ENCODE data around the gene RPS24.

RPS24 gene

DNA sequence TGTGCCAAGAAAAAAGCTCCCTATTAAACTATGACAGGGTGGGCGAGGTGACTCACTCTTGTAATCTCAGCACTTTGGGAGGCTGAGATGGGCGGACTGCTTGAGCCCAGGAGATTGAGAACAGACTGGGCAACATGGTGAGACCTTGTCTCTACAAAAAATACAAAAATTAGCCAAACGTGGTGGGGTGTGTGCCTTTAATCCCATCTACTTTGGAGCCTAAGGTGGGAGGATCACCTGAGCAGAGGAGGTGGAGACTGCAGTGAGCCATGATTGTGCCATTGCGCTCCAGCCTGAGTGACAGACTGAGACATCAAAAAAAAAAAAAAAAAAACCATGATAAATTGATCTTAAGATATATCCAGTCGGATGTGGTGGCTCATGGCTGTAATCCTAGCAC, 15.8 kb upstream of the RPS24 start:
- WGBS (ENCODE audit: extremely low coverage, insufficient coverage, low lambda C conversion rate), result no CpG with 5 or more reads among the region's 5 CpGs
- Histone ChIP-seq H2BK15ac (replicated peaks; ENCODE audit: low read depth) (no peak overlapping the region), H3K9ac (ENCODE audit: low read length) (no peak overlapping the region), H2BK120ac (ENCODE audit: low read depth, low read length) (no peak overlapping the region), H3K36me3 (ENCODE audit: control insufficient read depth, insufficient read depth, low read length) (peaks cover 19% of the 10 kb centered on the region), H3K18ac (ENCODE audit: low read length) (no peak overlapping the region), H3K23ac (ENCODE audit: low read length) (no peak overlapping the region), H3K4ac (ENCODE audit: low read depth, low read length) (no peak overlapping the region), H3K4me1 (ENCODE audit: control insufficient read depth, low read depth, low read length) (no peaks in the 10 kb centered on the region), H3K4me2 (ENCODE audit: low read length) (no peak overlapping the region), H3K56ac (ENCODE audit: low read length) (no peak overlapping the region), H2AK5ac (ENCODE audit: low read length) (no peak overlapping the region), H3K79me1 (ENCODE audit: low read length) (no peaks in the 10 kb centered on the region), H3K4me3 (ENCODE audit: low read length) (no peak overlapping the region), H3K79me2 (ENCODE audit: control insufficient read depth, insufficient read depth, low read length) (no peaks in the 10 kb centered on the region), H4K5ac (ENCODE audit: low read length) (no peak overlapping the region), H2BK5ac (ENCODE audit: low read length) (no peak overlapping the region), H3K27ac (ENCODE audit: low read depth, low read length) (no peak overlapping the region), H4K8ac (ENCODE audit: low read depth, low read length) (no peak overlapping the region), H3K27me3 (ENCODE audit: insufficient read depth, low read length, poor library complexity) (no peaks in the 10 kb centered on the region)
- DNase-seq, result no peak

GRCh38 chr10:78019264-78019663, 14.4 kb upstream of the RPS24 start:
- no peak overlapping the region for H4K5ac ChIP-seq (ENCODE audit: low read length)
- no peaks in the 10 kb centered on the region for H3K79me2 ChIP-seq (ENCODE audit: control insufficient read depth, insufficient read depth, low read length)
- no peak overlapping the region for H2BK15ac ChIP-seq (replicated peaks; ENCODE audit: low read depth)
- DNase-seq, result no peak
- no CpG with 5 or more reads among the region's 3 CpGs for WGBS (ENCODE audit: extremely low coverage, insufficient coverage, low lambda C conversion rate)
- no peak overlapping the region for H3K4ac ChIP-seq (ENCODE audit: low read depth, low read length)
- no peak overlapping the region for H3K18ac ChIP-seq (ENCODE audit: low read length)
- H2BK120ac ChIP-seq (ENCODE audit: low read depth, low read length), result no peak overlapping the region
- H3K36me3 ChIP-seq (ENCODE audit: control insufficient read depth, insufficient read depth, low read length), result peaks cover 21% of the 10 kb centered on the region
- H3K23ac ChIP-seq (ENCODE audit: low read length), result no peak overlapping the region
- no peak overlapping the region for H3K4me2 ChIP-seq (ENCODE audit: low read length)
- H3K4me1 ChIP-seq (ENCODE audit: control insufficient read depth, low read depth, low read length), result no peaks in the 10 kb centered on the region
- no peak overlapping the region for H2AK5ac ChIP-seq (ENCODE audit: low read length)
- no peak overlapping the region for H2BK5ac ChIP-seq (ENCODE audit: low read length)
- no peak overlapping the region for H3K27ac ChIP-seq (ENCODE audit: low read depth, low read length)
- H3K56ac ChIP-seq (ENCODE audit: low read length), result no peak overlapping the region
- no peak overlapping the region for H4K8ac ChIP-seq (ENCODE audit: low read depth, low read length)
- H3K9ac ChIP-seq (ENCODE audit: low read length), result no peak overlapping the region
- H3K27me3 ChIP-seq (ENCODE audit: insufficient read depth, low read length, poor library complexity), result no peaks in the 10 kb centered on the region
- no peaks in the 10 kb centered on the region for H3K79me1 ChIP-seq (ENCODE audit: low read length)
- no peak overlapping the region for H3K4me3 ChIP-seq (ENCODE audit: low read length)

DNA sequence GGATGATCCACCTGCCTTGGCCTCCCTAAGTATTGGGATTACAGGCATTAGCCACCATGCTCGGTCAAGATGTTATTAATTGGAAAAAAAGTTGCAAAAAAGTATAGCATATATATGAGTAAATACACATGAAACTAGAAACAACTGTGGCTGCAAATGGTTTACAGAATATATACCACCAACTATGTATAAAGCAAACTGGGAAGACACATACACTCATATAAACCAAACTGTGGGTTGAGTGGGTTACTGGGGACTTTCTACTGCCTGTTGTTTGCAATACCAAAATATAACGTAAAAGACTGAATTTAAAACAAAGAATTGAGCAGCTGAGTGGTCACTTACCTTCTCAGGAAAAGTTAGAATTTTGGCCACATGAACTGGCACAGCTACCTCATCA, 12.5 kb upstream of the RPS24 start:
- no CpG with 5 or more reads among the region's 2 CpGs for WGBS (ENCODE audit: extremely low coverage, insufficient coverage, low lambda C conversion rate)
- peaks cover 26% of the 10 kb centered on the region for H3K36me3 ChIP-seq (ENCODE audit: control insufficient read depth, insufficient read depth, low read length)

DNA sequence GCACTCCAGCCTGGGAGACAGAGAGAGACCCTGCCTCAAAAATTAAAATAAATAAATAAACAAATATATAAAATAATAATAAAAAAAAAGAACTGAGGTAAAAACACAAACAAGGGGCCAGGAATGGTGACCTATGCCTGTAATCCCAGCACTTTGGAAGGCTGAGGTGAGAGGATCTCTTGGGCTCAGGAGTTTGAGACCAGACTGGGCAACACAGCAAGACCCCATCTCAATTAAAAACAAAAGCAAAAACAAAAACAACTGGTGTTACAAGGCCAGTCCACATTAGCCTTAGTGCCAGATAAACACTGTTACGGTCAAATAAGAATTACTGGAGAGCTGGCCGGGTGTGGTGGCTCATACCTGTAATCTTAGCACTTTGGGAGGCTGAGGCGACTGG, 9.9 kb upstream of the RPS24 start:
- Histone ChIP-seq H3K4me1 (ENCODE audit: control insufficient read depth, low read depth, low read length) (no peaks in the 10 kb centered on the region), H2BK120ac (ENCODE audit: low read depth, low read length) (no peak overlapping the region), H3K27me3 (ENCODE audit: insufficient read depth, low read length, poor library complexity) (no peaks in the 10 kb centered on the region), H3K4ac (ENCODE audit: low read depth, low read length) (no peak overlapping the region), H3K56ac (ENCODE audit: low read length) (no peak overlapping the region), H3K23ac (ENCODE audit: low read length) (no peak overlapping the region), H3K4me2 (ENCODE audit: low read length) (no peak overlapping the region), H4K8ac (ENCODE audit: low read depth, low read length) (no peak overlapping the region), H3K36me3 (ENCODE audit: control insufficient read depth, insufficient read depth, low read length) (peaks cover 21% of the 10 kb centered on the region), H3K4me3 (ENCODE audit: low read length) (no peak overlapping the region), H2BK15ac (replicated peaks; ENCODE audit: low read depth) (no peak overlapping the region), H3K18ac (ENCODE audit: low read length) (no peak overlapping the region), H3K9ac (ENCODE audit: low read length) (no peak overlapping the region), H3K79me1 (ENCODE audit: low read length) (peaks cover 13% of the 10 kb centered on the region), H3K79me2 (ENCODE audit: control insufficient read depth, insufficient read depth, low read length) (peaks cover 16% of the 10 kb centered on the region), H2AK5ac (ENCODE audit: low read length) (no peak overlapping the region), H3K27ac (ENCODE audit: low read depth, low read length) (no peak overlapping the region), H4K5ac (ENCODE audit: low read length) (no peak overlapping the region), H2BK5ac (ENCODE audit: low read length) (no peak overlapping the region)
- no CpG with 5 or more reads among the region's 3 CpGs for WGBS (ENCODE audit: extremely low coverage, insufficient coverage, low lambda C conversion rate)
- no peak for DNase-seq

More for the DNA sequence above, 12.5 kb upstream of the RPS24 start:
- Histone ChIP-seq H2BK5ac (ENCODE audit: low read length) (no peak overlapping the region), H3K23ac (ENCODE audit: low read length) (no peak overlapping the region), H2BK120ac (ENCODE audit: low read depth, low read length) (no peak overlapping the region), H3K18ac (ENCODE audit: low read length) (no peak overlapping the region), H3K4ac (ENCODE audit: low read depth, low read length) (no peak overlapping the region), H4K8ac (ENCODE audit: low read depth, low read length) (no peak overlapping the region), H3K9ac (ENCODE audit: low read length) (no peak overlapping the region), H2AK5ac (ENCODE audit: low read length) (no peak overlapping the region), H3K4me1 (ENCODE audit: control insufficient read depth, low read depth, low read length) (no peaks in the 10 kb centered on the region), H3K27me3 (ENCODE audit: insufficient read depth, low read length, poor library complexity) (no peaks in the 10 kb centered on the region), H4K5ac (ENCODE audit: low read length) (no peak overlapping the region), H3K27ac (ENCODE audit: low read depth, low read length) (no peak overlapping the region), H3K4me3 (ENCODE audit: low read length) (no peak overlapping the region), H3K79me1 (ENCODE audit: low read length) (no peaks in the 10 kb centered on the region), H3K4me2 (ENCODE audit: low read length) (no peak overlapping the region), H2BK15ac (replicated peaks; ENCODE audit: low read depth) (no peak overlapping the region), H3K79me2 (ENCODE audit: control insufficient read depth, insufficient read depth, low read length) (no peaks in the 10 kb centered on the region), H3K56ac (ENCODE audit: low read length) (no peak overlapping the region)
- DNase-seq, result no peak

DNA sequence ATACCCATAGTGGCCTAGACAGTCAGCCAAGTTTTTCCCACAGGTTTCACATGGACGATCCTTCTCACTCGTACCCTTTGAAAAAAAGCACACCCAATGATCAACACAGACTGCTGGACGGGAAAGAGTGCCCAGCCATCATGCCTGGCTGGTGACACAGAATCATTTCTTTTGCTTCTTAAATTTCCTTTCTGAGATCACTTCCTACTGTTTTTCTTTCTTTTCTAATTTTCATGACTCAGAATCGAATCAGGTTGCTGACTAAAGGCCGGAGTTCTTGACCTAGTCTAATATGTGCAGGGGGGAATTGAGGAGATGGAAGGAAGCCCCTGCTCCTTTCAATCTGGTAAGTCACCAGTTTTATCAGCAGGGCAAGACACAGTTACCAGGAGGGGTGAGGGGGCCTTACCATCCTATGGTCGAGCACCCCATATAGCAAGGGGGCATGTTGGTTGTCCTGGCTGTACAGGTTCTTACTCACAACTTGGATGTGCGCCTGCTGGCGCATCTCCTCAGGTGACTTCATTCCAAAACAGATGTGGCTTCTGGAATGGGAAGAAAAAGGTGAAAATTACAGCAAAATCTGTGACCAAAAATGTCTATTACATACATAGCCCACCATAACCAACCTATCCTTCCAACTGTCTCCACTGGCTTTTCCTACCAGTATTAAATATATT, 7.8 kb upstream of the RPS24 start:
- no peak overlapping the region for H2BK120ac ChIP-seq (ENCODE audit: low read depth, low read length)
- no CpG with 5 or more reads among the region's 8 CpGs for WGBS (ENCODE audit: extremely low coverage, insufficient coverage, low lambda C conversion rate)
- H3K18ac ChIP-seq (ENCODE audit: low read length), result no peak overlapping the region
- H4K5ac ChIP-seq (ENCODE audit: low read length), result no peak overlapping the region
- no peak overlapping the region for H3K27ac ChIP-seq (ENCODE audit: low read depth, low read length)
- H3K79me1 ChIP-seq (ENCODE audit: low read length), result peaks cover 15% of the 10 kb centered on the region
- H3K9ac ChIP-seq (ENCODE audit: low read length), result no peak overlapping the region
- no peak overlapping the region for H2BK15ac ChIP-seq (replicated peaks; ENCODE audit: low read depth)
- H4K8ac ChIP-seq (ENCODE audit: low read depth, low read length), result no peak overlapping the region
- H3K4me2 ChIP-seq (ENCODE audit: low read length), result no peak overlapping the region
- no peak overlapping the region for H3K23ac ChIP-seq (ENCODE audit: low read length)
- no peak overlapping the region for H2BK5ac ChIP-seq (ENCODE audit: low read length)
- H3K36me3 ChIP-seq (ENCODE audit: control insufficient read depth, insufficient read depth, low read length), result peaks cover 18% of the 10 kb centered on the region
- no peaks in the 10 kb centered on the region for H3K27me3 ChIP-seq (ENCODE audit: insufficient read depth, low read length, poor library complexity)
- no peak overlapping the region for H3K56ac ChIP-seq (ENCODE audit: low read length)
- DNase-seq, result no peak
- H3K4me3 ChIP-seq (ENCODE audit: low read length), result no peak overlapping the region
- peaks cover 21% of the 10 kb centered on the region for H3K79me2 ChIP-seq (ENCODE audit: control insufficient read depth, insufficient read depth, low read length)
- no peaks in the 10 kb centered on the region for H3K4me1 ChIP-seq (ENCODE audit: control insufficient read depth, low read depth, low read length)
- no peak overlapping the region for H3K4ac ChIP-seq (ENCODE audit: low read depth, low read length)
- no peak overlapping the region for H2AK5ac ChIP-seq (ENCODE audit: low read length)
